ENCODE measurements around the gene GFI1B.

GRCh38 chr9:132969783-132970182 lies 8.7 kb upstream of the GFI1B start:
- no peak for TF ChIP-seq CTCF (conservative IDR thresholded peaks at IDR 0.05)
- no peak for TF ChIP-seq ZFX (IDR thresholded peaks at IDR 0.05)
